GM21390 (cell line): ENCODE data around the gene RHBDF2.
"Not testable (repeated sequence)": the region's sequence is repeated elsewhere in the genome, so short reads cannot be mapped to it uniquely, and the experiment has no call there.

Source experiments
- ATAC-seq: cut with Tn5 transposase; IDR thresholded peaks from one replicate; pipeline ENCODE4 v1.9.1; 2021; ENCODE audit not compliant: unreplicated experiment

Gene RHBDF2

GRCh38 chr17:76525513-76525833, 24.2 kb upstream of the RHBDF2 start:
- not testable (repeated sequence) for ATAC-seq

DNA sequence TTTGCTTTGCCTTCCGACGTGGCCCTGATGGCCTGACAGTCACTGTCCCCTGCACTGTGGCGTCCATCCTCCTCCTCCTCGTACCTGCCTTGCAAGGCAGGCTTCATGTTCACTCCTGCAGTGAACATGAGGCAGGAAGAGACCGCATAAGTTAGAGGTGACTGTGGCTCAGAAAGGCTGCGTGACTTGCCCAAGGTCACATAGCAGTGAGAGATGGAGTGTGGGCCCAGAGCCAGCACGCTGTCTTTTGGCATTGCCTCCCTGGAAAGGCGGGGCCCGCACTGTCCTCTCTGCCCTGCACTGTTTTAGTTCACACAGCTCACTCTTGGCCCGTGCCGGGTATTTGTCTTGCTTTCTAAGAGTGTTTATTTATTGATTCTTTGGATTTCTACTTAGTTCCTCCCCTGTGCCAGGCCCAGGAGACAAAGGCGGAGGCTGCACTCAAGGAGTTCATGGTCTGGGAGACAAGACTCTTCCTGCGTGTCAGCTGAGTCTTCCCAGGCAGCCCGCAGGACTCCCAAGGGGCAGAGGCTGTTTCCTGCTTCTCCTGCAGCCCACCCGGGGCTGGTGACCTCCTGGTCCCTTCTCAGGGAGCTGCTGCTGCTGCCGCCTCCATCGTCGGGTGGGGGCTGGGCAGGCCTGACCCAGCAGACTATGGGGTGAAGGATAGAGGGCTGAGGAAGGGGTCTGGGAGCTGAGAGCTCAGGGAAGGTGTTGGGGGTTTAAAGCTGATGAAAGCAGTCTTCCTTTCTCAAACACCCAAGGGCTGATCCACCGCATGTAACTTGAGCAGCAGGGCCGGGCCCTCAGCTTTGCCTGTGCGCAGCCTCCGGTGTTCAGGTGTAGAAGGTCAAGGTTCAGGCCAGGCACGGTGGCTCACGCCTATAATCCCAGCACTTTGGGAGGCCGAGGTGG, 23.6 kb upstream of the RHBDF2 start:
- no peak for ATAC-seq

DNA sequence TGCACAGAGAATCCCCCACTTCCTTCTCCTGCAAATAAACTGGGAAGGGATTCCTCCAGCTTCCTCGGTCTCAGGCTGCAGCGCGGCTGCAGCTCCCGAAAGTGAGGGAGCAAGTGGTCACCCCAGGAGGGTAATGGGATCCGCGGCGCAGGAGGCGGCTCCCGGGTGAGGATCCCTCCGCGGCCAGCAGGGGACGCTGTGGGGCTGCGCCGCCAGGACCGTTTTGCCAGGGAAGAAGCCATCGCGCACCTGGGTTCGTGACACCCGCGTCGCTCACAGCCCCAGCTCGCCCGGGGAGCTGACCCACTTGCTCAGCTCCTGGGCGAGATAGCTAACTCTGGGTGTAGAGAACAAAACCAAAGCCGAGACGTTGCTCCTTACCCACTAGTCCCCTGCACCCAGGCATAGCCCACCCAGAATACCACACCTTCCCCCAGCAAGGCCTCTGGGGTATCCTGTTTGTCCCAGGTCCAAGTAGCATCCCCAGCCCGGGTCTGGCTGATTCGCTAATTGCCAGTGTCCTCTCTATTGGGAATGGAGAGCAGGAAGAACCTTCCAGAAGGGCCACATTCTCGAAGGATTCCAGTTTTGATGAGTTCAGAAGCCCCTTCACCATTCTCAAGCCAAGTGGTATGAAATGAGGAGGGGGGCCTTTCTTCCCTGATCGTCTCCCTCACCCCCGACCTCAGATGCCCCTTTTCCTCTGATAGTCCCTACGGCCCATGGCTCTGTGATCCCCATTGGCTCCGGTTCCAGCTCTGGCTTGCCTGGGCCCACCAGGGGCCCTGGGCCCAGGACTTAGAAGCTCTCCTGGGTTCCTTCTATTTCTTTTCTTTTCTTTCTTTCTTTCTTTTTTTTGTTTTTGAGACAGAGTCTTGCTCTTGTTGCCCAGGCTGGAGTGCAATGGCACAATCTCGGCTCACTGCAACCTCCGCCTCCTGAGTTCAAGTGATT, 22.1 kb upstream of the RHBDF2 start:
- peak; percentile 50 for ATAC-seq

DNA sequence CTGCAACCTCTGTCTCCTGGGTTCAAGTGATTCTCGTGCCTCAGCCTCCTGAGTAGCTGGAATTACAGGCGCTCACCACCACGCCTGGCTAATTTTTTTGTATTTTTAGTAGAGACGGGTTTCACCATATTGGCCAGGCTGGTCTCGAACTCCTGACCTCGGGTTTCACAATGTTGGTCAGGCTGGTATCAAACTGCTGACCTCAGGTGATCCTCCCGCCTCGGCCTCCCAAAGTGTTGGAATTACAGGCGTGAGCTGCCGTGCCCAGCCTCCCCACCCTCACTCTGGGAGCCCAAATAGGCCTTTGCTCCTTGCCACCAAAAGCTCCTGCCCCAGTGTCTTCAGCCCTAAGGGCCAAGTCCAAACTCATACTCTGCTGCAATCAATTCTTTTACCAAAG, 20.5 kb upstream of the RHBDF2 start:
- ATAC-seq = not testable (repeated sequence)

GRCh38 chr17:76521262-76521661, 20.0 kb upstream of the RHBDF2 start:
- ATAC-seq = no peak

GRCh38 chr17:76519048-76519966, 18.1 kb upstream of the RHBDF2 start:
- ATAC-seq = no peak

- ATAC-seq = no peak
These were observed 16.4 kb upstream of the RHBDF2 start for GRCh38 chr17:76517638-76518038.

GRCh38 chr17:76515274-76515949, 14.2 kb upstream of the RHBDF2 start:
- no peak for ATAC-seq

GRCh38 chr17:76514355-76514754, 13.1 kb upstream of the RHBDF2 start:
- not testable (repeated sequence) for ATAC-seq

DNA sequence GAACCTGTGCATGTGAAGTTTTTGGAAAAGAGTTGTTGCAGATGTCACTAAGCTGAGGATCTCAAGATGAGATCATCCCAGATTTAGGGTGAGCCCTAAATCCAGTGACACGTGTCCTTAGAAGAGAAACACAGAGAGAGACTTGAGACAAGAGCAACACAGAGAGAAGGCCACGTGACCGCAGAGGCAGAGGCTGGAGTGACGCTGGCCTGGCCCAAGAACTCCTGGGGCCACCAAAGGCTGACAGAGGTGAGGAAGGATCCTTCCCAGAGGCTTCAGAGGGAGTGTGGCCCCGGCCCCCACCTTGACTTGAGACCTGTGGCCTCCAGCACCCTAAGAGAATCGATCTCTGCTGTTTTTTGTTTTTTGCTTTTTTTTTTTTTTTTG, 12.1 kb upstream of the RHBDF2 start:
- ATAC-seq = no peak

GRCh38 chr17:76512366-76513305, 11.4 kb upstream of the RHBDF2 start:
- no peak for ATAC-seq

GRCh38 chr17:76511668-76512365, 10.6 kb upstream of the RHBDF2 start:
- no peak for ATAC-seq

DNA sequence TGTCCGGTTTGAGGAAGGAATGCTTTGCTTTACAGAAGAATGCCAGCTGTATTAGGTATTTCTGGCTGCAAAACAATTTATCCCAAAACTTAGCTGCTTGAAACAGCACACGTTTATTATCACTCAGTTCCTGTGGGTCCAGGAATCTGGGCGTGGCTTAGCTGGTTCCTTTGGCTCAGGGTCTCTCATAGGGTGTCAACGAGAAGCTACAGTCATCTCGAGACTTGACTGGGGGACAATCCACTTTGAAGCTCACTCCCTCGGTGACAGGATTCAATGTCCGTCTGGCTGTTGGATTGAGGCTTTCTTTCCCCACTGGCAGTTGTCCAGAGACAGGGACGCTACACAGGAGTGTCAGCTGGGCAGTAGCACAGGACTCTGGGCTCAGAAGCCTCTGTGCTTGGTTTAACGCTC, 9.6 kb upstream of the RHBDF2 start:
- ATAC-seq = no peak

DNA sequence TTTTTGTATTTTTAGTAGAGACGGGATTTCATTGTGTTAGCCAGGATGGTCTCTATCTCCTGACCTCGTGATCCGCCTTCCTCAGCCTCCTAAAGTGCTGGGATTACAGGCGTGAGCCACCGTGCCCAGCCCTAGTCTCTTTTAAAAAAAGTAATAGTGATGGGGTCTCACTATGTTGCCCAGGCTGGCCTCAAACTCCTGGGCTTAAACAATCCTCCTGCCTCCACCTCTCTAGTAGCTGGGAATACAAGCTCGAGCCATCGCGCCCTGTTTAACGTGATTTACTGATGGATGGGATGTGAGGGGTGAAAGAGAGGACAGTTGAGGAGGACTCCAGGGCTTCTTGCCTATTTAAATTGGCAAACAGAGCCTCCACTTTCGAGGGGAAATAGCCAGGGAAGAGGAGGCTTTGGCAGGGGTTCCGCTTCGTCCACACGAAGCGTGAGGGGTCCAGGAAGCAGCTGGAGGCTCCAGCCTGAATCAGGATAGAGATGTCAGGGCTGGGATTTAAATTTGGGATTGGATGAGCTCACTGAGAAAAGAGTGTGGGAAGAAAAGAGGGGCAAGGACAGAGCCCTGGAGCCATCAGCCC, 7.3 kb upstream of the RHBDF2 start:
- not testable (repeated sequence) for ATAC-seq

DNA sequence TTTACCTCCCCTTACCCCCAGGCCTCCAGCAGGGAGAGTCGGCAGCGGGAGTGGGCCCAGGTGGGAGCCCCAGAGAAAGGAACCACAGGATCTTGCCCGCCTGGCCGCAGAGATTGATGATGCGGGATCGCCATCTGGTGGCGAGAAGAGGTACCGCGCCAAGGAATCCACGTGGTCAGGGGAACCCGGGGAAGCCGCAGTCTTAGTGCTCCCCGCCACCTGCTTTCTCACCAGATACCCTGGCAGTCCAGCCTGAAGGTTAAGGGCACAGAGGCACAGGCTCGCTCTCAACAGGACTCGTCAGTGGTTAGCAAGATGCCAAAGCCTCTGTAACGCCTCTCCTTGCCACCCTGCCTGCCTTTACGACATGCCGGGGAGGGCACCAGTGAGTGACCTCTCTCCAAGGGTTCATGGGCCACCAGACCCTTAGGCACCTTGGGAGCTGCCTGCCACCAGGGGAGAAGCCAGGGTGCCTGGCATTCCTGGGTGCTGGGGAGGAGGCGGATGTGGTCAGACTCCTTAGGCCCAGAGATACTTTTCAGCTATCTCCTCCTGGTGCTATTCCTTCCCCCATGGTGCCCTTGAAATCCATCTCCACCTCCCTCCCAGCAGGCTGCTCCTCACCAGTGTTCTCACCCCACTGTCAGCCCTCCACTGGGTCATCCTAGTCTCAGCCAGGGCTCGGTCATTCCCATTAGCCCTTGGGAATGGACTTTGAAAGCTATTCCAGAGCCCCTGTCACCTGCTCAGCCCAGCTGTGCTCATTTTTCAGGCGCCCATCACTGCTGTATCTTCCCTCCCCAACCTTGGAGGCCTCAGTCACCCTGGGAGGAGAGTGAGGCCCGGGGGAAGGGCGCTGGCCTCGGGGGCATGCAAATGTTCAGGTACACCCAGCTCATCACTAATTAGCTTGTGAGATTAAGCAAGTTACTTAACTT, 5.5 kb upstream of the RHBDF2 start:
- ATAC-seq = no peak

- ATAC-seq = no peak
These were observed 2.9 kb upstream of the RHBDF2 start for GRCh38 chr17:76504117-76504516.
